HG02981 (cell line): Measurements from ENCODE around the gene ECI2.
"Not testable (repeated sequence)": the region's sequence is repeated elsewhere in the genome, so short reads cannot be mapped to it uniquely, and the experiment has no call there.

Source experiments
- ATAC-seq: cut with Tn5 transposase; IDR thresholded peaks from one replicate; pipeline ENCODE4 v1.9.1; 2021; ENCODE audit warnings: mild to moderate bottlenecking, moderate library complexity; ENCODE audit not compliant: unreplicated experiment

ECI2 gene

GRCh38 chr6:4103929-4104328 is 31.4 kb downstream of the ECI2 start:
- ATAC-seq: no peak

GRCh38 chr6:4102687-4103244 is 32.6 kb downstream of the ECI2 start:
- no peak for ATAC-seq

DNA sequence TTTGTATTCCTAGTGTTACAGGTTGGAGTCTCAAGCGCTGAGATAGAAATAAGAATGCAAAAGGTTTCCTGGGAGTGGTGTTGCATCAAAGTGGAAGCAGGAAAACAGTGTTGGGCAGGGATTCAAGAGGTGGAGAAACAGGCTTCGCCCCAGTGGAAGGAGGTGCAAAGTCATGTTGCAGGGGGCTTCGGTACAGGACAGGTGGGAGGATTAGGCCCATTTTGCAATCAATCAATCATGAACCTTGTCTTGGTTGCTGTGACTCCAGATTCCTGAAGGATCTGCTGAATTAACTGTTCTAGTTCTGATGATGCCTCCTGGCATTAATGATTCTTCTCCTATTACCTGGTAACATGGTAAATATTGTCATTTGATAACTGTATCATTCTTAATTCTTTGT is 34.1 kb downstream of the ECI2 start:
- ATAC-seq: no peak

- no peak for ATAC-seq
Observed at GRCh38 chr6:4100655-4101054, 34.7 kb downstream of the ECI2 start.

DNA sequence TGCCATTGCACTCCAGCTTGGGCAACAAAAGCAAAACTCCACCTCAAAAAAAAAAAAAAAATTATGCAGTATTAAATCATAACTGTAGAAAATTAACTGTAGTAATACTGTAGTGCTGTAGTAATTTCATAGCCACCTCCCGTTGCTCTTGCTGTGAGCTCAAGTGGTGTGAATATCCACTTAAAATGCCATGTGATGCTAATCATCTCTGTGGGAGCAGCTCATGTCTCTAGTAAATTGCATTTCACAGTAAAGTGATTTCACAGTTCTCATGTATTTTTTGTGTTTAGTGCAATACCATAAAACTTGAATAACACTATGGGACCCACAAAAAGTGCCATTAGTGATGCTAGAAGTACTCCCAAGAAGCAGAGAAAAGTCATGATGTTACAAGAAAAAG is 42.1 kb downstream of the ECI2 start:
- ATAC-seq: no peak

- no peak for ATAC-seq
Observed at GRCh38 chr6:4091941-4092340, 43.4 kb downstream of the ECI2 start.

- ATAC-seq: not testable (repeated sequence)
Observed at GRCh38 chr6:4090043-4090442, 45.3 kb downstream of the ECI2 start.

GRCh38 chr6:4088704-4089103 is 46.7 kb downstream of the ECI2 start:
- no peak for ATAC-seq

DNA sequence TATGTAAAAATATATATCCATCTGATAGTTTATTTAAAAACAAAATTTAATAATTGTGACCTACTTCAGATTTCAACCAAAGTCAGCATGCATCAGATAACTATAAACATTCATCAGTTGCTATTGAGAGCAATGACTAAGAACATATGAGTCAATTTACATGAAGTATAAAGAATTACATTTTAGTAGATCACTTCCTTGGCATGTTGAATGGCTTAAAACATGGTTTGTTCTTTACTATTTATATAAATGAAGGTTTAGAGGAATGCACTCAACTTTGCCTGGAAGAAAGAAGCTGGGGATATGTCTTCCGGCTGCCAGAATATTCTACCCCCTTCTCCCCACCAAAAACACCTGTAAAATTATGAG is 50.1 kb downstream of the ECI2 start:
- ATAC-seq: no peak

GRCh38 chr6:4084444-4085331 is 50.7 kb downstream of the ECI2 start:
- no peak for ATAC-seq

GRCh38 chr6:4078691-4079471 is 56.5 kb downstream of the ECI2 start, which contains the start of gene FAM217A:
FAM217A (minus strand) TSS chr6:4079137; CDS start chr6:4077414, 1,723 bp downstream.
- ATAC-seq: no peak

DNA sequence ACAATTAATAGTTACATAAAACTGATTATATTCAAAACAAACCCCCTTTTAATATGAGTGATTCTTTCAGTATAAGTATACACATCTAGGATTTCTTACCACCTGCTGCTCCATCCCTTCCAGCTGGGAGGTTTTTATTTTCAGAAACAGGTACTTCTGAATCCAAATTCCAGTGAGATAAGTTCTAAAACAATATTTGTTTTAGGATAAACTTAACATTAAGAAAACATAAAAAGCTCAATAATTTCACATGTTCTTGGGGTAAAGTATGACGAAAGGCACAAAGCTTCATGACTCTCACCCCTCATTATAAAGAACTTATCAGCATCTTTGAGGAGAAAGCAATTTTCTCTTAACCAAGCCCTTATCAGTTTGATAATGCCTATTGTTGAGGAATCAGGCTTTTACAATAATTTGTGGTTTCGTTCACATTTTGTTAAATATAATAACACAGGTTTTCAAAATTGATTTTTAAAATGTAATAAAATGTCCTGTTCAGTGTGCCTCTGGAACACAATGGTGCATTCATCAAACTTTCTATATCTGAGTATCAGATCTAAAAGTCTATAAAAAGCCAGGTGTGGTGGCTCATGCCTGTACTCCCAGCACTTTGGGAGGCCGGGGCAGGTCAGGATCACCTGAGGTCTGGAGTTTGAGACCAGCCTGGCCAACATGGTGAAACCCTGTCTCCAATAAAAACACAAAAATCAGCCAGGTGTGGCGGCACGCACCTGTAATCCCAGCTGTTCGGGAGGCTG is 60.7 kb downstream of the ECI2 start:
- ATAC-seq: no peak

DNA sequence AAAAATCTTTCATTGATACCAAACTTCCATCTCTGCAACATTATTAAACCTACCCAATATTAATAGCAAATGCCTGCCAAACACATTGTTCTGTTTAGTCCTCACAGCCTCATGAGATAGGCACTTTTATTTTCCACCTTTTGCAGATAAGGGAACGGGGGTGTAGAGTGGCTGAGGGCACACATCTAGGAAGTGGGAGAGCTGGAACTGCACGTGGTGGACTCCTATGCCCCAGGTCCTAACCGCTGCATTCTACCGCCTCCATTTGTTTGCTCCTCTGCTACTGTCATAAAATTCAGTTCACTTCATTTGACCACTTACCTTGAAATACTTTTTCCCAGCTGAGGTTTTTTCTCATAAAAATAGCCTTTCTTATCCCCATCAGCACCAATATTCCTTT is 64.0 kb downstream of the ECI2 start:
- no peak for ATAC-seq

DNA sequence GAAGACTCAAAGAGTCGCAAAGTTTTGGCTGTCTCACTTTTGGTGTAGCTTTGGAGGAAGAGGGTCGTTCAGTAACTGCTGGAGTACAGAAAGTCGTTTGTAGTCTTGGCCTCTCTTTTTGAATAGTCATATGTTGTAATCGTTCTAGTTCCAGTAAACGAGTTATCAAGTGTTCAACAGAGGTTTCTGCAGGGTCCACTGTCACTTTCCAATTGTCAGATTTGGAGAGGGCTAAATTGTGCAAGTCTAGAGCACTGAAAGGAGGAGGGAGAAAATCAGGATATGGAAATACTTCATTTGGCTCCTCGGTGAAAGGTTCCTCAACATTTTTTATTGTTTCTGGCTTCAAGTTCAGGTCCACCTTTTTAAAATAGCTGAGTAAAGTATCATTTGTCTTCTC is 66.2 kb downstream of the ECI2 start:
- ATAC-seq: no peak

DNA sequence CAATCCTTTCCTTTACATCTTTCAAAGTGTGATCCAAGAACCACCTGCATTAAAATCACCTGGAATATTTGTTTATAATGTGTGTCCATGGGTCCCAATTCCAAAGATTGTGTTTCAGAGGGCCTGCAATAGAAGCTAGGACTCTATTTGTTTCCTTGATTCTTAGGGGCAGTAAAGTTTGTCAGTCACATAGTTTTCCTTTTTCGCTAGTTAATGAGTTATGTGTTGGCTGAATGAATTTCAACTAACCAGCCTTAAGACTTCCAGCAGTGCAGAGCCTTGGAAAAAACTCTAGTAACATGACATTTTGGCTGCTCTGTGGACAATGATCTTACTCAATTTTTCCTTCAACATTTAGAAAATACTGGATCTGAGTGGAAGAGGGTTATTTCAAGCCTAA is 67.7 kb downstream of the ECI2 start:
- no peak for ATAC-seq

DNA sequence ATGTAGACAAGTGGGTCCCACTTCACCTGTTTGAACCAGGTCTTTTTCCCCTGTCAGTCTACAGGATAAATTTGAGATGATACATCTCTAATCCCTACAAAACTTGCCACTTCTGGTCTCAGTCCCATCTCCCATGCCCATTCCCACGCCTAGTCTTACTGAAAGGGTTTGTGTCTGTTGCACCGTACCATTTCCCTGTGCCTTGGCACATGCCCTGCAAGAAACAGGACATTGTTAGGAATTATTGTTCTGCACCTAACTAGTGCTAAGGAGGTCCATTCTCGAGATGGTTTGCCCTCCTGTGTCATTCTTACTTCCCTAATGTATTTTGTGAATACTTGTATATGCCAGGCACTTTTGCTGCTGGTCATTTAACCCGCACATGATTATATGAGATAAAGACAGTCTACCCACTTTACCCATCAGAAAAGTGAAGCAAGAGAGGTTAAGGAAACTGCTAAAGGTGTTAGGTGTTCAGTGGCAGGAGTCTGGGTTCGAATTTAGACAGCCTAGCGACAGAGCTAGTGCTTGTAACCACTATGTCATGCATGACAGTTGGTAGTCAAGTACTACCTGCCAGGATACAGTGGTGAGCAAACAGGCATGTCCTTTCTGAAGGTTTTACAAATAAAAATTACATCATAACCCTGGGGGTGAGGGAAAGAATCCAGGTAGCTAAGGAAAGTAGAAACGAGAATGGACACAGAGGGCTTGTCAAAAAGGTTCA is 69.2 kb downstream of the ECI2 start:
- no peak for ATAC-seq
